ENCODE results near the gene PRC1. TPM values are rescaled to one million over a fixed set of nuclear protein-coding genes. Genes with fewer than 3 reads are reported as not detected.

The PRC1 gene
- 19.5 TPM for total RNA-seq (ENCODE audit: unreplicated experiment)
- long read RNA-seq, full-length matches to known transcripts, result 3 of 9 reads
- long read RNA-seq, partial matches to known transcripts, result 3 of 9 reads
- long read RNA-seq, other reads (novel, unspliced or antisense), result 3 of 9 reads

- peaks cover 16% of the 10 kb centered on the region for H3K36me3 Mint-ChIP-seq (ENCODE audit: low read depth, unreplicated experiment)
- peak within 1 kb of the TSS; percentile 99 for H3K4me3 Mint-ChIP-seq (ENCODE audit: unreplicated experiment)
- peaks cover 8% of the 10 kb centered on the region for H3K27me3 Mint-ChIP-seq (ENCODE audit: unreplicated experiment)
- peak; percentile 98 for DNase-seq (ENCODE audit: low spot score)
- peaks cover 15% of the 10 kb centered on the region for H3K4me1 Mint-ChIP-seq (ENCODE audit: unreplicated experiment)
- H3K27ac Mint-ChIP-seq (ENCODE audit: unreplicated experiment), result peak within 1 kb of the TSS; percentile 95
- no peaks in the 10 kb centered on the region for H3K9me3 Mint-ChIP-seq (ENCODE audit: unreplicated experiment)
- TF ChIP-seq CTCF (IDR thresholded peaks at IDR 0.05; ENCODE audit: unreplicated experiment), result no peak
Observed at GRCh38 chr15:90994417-90995311, at the start of gene PRC1. TSS of gene PRC1 (minus strand) at chr15:90994535. CDS start at chr15:90994417, 118 bp downstream.

- no peaks in the 10 kb centered on the region for H3K9me3 Mint-ChIP-seq (ENCODE audit: unreplicated experiment)
- no peak for TF ChIP-seq CTCF (IDR thresholded peaks at IDR 0.05; ENCODE audit: unreplicated experiment)
- H3K27ac Mint-ChIP-seq (ENCODE audit: unreplicated experiment), result no peak overlapping the region
- H3K4me1 Mint-ChIP-seq (ENCODE audit: unreplicated experiment), result no peaks in the 10 kb centered on the region
- H3K27me3 Mint-ChIP-seq (ENCODE audit: unreplicated experiment), result peaks cover 2% of the 10 kb centered on the region
- H3K4me3 Mint-ChIP-seq (ENCODE audit: unreplicated experiment), result no peak overlapping the region
- DNase-seq (ENCODE audit: low spot score), result no peak
- no peaks in the 10 kb centered on the region for H3K36me3 Mint-ChIP-seq (ENCODE audit: low read depth, unreplicated experiment)
Observed at GRCh38 chr15:91043202-91043874, 49.0 kb upstream of the PRC1 start.

- Mint-ChIP-seq H3K36me3 (ENCODE audit: low read depth, unreplicated experiment) (no peaks in the 10 kb centered on the region), H3K4me1 (ENCODE audit: unreplicated experiment) (no peaks in the 10 kb centered on the region), H3K27ac (ENCODE audit: unreplicated experiment) (no peak overlapping the region), H3K27me3 (ENCODE audit: unreplicated experiment) (peaks cover 2% of the 10 kb centered on the region), H3K9me3 (ENCODE audit: unreplicated experiment) (no peaks in the 10 kb centered on the region), H3K4me3 (ENCODE audit: unreplicated experiment) (no peak overlapping the region)
- DNase-seq (ENCODE audit: low spot score), result no peak
- no peak for TF ChIP-seq CTCF (IDR thresholded peaks at IDR 0.05; ENCODE audit: unreplicated experiment)
Observed at GRCh38 chr15:91040856-91041255, 46.5 kb upstream of the PRC1 start.

- no peak overlapping the region for H3K27ac Mint-ChIP-seq (ENCODE audit: unreplicated experiment)
- no peaks in the 10 kb centered on the region for H3K36me3 Mint-ChIP-seq (ENCODE audit: low read depth, unreplicated experiment)
Observed at GRCh38 chr15:91039996-91040395, 45.7 kb upstream of the PRC1 start.

More at GRCh38 chr15:91039996-91040395, 45.7 kb upstream of the PRC1 start:
- Mint-ChIP-seq H3K27me3 (ENCODE audit: unreplicated experiment) (peaks cover 4% of the 10 kb centered on the region), H3K9me3 (ENCODE audit: unreplicated experiment) (no peaks in the 10 kb centered on the region), H3K4me1 (ENCODE audit: unreplicated experiment) (no peaks in the 10 kb centered on the region), H3K4me3 (ENCODE audit: unreplicated experiment) (no peak overlapping the region)
- TF ChIP-seq CTCF (IDR thresholded peaks at IDR 0.05; ENCODE audit: unreplicated experiment), result no peak
- no peak for DNase-seq (ENCODE audit: low spot score)
